Stimulated activated CD8-positive, alpha-beta memory T cell treated with anti-CD3 and anti-CD28 coated beads, Interleukin-4, amount 100 ng/mL, for 4 hours (primary cell): ENCODE measurements around the gene CMSS1.
A peak's percentile ranks its signal among the peaks of the same experiment; 100 is the strongest.
"Not testable (repeated sequence)": the region's sequence is repeated elsewhere in the genome, so short reads cannot be mapped to it uniquely, and the experiment has no call there.

Experiments
- DNase-seq, 2 donors: peaks; one replicate each; pipeline ENCODE4 v3.0.0-alpha.2; 2020; ENCODE audit warnings: low read depth in 2 of 2, low spot score in 1 of 2

Gene CMSS1

GRCh38 chr3:100048248-100048647, 230.6 kb downstream of the CMSS1 start:
- DNase-seq, result no peak

- DNase-seq, result not testable (repeated sequence)
Measured at GRCh38 chr3:100051513-100051912, 233.9 kb downstream of the CMSS1 start.

GRCh38 chr3:100053951-100054620, 236.4 kb downstream of the CMSS1 start:
- no peak for DNase-seq

- no peak for DNase-seq
Measured at GRCh38 chr3:100057716-100058575, 240.3 kb downstream of the CMSS1 start.

- DNase-seq, result no peak
Measured at GRCh38 chr3:100059472-100059871, 241.8 kb downstream of the CMSS1 start.

GRCh38 chr3:100060685-100061484, 243.2 kb downstream of the CMSS1 start:
- DNase-seq, result no peak

GRCh38 chr3:100062665-100063064, 245.0 kb downstream of the CMSS1 start:
- no peak for DNase-seq

- no peak for DNase-seq
Measured at GRCh38 chr3:100063929-100064461, 246.3 kb downstream of the CMSS1 start.

GRCh38 chr3:100067589-100067988, 249.9 kb downstream of the CMSS1 start:
- DNase-seq, result no peak

GRCh38 chr3:100068826-100069225, 251.2 kb downstream of the CMSS1 start:
- DNase-seq, result peak; percentile 34 to 52

GRCh38 chr3:100069472-100069871, 251.8 kb downstream of the CMSS1 start:
- DNase-seq, result no peak

- no peak for DNase-seq
Measured at GRCh38 chr3:100072326-100073048, 254.8 kb downstream of the CMSS1 start.

- DNase-seq, result no peak
Measured at GRCh38 chr3:100073049-100073713, 255.5 kb downstream of the CMSS1 start.

GRCh38 chr3:100073714-100074307, 256.1 kb downstream of the CMSS1 start:
- no peak for DNase-seq

GRCh38 chr3:100075196-100075595, 257.5 kb downstream of the CMSS1 start:
- DNase-seq, result no peak

- DNase-seq, result no peak
Measured at GRCh38 chr3:100075851-100076730, 258.4 kb downstream of the CMSS1 start.

- DNase-seq, result no peak
Measured at GRCh38 chr3:100076731-100077529, 259.3 kb downstream of the CMSS1 start.

GRCh38 chr3:100079328-100079727, 261.7 kb downstream of the CMSS1 start:
- DNase-seq, result no peak
